GM21381 (cell line): ENCODE results near the gene MTUS2.

Experiments
- ATAC-seq: cut with Tn5 transposase; IDR thresholded peaks from one replicate; pipeline ENCODE4 v1.9.1; 2021; ENCODE audit warnings: mild to moderate bottlenecking, moderate library complexity; ENCODE audit not compliant: unreplicated experiment

MTUS2 gene

DNA sequence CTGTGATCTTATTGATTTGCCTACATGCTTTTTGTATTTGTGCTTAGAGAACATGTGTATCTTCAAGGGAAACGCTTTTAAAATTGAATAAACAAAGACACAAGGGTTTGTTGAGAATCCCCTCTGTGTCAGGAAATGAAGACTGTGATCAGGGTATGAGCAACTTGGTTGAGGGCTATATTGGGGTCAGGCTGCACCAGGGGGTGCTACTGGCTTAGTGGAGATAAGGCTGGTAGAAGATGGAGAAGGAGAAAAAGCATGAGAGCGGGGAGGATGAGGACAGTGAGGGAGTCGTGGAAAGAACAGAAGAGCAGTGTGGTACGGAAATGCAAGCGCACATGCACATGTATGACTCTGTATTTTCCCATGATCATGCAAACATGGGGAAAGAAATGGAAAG lies 201.6 kb downstream of the MTUS2 start:
- no peak for ATAC-seq

DNA sequence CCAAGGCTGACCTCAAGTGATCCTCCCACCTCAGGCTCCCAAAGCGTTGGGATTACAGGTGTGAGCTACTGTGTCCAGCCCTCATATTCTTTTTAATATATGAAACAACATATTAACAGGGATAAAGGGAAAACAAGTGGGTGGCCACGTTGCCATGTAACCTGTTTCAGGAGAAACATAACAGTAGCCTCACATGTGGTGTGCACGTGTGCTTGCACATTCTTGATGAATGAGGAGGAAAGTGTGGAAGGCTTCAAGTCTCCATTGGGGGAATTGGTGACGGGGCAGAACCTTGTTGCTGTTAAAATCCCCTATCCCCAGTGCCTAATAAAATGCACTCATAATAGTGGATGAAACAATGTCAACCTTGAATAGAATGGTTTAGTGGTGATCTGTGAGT lies 202.3 kb downstream of the MTUS2 start:
- no peak for ATAC-seq

DNA sequence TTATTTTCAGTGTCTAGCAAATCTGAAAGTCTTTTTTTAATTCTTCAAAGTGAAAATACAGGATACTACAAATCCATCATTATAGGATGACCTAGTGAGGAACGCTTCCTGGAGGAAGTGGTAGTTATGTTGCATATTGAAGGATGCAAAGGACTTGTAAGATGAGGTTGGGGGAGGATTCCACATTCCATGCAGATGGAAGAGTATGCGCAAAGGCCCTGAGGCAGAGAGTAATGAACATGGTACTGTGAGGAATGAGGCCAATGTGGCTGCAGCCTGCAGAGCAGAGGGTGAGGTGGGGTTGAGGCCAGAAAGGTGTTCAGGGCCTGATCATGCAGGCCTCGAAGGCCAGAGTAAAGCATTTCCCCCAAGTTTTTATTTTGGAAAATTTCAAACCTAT lies 202.8 kb downstream of the MTUS2 start:
- no peak for ATAC-seq

DNA sequence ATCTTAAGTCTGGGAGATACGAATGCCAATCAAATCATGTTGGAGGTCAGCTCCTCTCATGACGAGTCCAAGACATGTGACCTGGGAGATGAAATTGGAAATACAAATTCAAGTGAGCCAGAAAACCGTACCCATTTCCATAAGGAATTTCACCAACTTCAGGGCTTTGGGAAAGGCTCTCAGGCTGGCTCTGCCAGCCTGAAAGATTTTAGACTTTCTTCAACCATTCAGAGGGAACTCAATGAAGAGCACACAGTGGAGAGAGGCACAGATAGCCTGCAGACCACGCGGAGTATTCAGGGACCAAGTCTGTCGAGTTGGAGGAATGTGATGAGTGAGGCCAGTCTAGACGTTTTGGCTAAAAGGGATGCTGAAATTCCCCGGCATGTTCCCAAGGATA lies 204.6 kb downstream of the MTUS2 start:
- ATAC-seq, result no peak

DNA sequence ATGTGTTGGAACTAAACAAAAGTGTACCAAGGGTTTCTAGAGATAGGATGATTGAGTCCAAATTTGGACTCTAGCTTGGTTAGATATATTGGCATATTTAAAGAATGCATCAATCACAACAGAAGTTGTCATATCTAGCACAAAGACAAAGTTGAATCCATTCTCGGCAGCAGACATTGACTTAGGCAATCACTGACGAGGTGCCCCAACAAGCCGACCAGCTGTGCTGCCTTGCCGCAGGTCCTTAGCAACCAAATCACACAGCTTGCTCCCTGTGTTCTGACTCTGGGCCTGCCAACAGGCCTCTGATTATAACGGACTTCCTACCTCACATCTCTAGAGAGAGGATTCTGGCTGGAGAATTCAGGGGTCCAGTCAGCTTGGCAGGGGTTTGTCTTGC lies 208.7 kb downstream of the MTUS2 start:
- no peak for ATAC-seq

DNA sequence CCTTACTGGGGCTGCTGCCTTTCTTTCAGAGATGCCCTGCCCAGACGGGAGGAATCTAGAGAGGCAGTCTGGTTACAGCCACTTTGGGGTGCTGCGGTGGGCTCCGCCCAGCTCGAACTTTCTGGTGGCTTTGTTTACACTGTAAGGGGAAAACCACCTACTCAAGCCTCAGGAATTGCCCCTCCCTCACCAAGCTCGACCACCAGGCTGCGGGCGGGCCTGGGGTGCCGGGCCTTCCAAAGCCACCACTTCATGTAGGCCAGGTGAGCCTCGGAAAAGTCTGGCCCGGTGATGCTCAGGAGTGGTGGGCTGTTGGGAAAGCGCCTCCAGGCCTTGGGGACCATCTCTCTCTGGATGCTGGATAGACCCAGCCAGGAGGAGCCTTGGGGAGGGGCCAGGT lies 218.6 kb downstream of the MTUS2 start:
- ATAC-seq, result no peak

DNA sequence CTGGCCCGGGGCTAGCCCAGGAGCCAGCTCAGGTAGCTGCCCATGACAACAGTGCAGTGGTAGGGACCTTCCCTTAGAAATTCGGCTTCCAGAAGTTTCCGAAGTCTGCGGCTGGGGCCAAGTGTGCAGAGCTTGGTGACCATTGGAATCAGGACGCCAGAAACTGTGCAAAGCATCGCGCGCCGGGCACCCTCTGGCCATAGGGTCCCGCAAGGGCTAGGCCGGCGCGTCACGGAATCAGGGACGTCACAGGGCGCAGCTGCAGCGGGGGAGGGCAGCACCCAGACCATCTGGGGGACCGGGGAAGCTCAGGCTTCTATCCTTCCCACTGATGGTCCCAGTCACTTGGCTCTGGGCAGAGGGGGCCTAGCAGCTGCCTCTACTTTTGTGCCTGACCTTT lies 219.1 kb downstream of the MTUS2 start:
- ATAC-seq, result no peak

DNA sequence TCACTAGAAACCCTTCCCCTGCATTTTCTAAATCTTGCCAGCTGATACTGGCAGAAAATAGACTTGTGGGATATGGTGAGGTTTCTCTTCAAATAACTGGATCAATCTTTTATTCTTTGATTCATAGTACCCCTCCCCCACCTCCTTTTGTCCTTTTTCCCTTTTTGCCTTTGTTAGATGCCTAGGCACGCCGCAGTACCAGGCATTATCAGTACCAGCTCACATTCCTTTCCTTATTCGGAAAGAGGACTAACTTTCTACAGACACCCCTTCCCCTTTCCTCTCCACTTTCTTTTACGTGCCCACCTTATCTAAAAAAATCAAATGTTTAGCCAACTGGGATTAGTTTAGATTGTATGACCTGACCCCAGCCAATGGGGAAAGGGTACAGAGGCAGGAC lies 226.4 kb downstream of the MTUS2 start:
- no peak for ATAC-seq

DNA sequence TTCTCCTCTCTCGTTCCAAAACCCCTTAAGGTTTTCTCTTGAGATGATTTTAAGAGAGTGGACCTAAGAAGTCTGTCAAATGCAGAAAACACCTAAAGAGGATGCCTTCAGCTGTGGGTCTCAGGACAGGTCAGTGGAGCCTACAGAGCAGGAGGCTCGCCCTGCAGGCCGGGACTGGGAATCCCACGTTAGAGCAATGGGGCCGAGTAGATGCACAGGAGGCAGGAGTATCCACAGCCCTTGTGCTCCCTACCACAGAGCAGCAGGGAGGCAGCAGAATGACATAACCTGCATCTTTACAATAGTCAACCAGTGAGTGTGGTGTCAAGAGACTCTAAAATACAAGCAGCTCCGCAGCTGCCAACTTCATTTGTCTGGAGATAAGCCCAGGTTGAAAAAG lies 229.4 kb downstream of the MTUS2 start:
- ATAC-seq, result no peak

DNA sequence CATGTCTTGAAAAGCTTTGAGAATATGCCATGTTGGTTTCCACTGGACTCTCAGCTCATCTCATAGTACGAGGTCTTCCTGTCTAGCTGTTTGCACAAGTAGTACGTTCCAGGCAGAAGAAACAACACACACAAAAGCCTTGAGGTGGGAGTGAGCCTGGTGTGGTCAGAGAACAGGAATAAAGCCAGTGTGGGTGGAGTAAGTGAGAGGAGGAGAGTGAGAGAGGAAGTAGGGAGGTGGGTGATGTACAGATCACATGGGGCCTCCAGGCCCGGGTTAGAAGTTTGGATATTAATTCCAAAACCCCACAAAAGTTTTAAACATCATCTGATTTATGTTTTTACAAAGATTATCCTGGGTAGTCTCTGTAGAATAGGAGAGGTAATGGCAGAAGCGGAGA lies 230.6 kb downstream of the MTUS2 start:
- ATAC-seq, result no peak

DNA sequence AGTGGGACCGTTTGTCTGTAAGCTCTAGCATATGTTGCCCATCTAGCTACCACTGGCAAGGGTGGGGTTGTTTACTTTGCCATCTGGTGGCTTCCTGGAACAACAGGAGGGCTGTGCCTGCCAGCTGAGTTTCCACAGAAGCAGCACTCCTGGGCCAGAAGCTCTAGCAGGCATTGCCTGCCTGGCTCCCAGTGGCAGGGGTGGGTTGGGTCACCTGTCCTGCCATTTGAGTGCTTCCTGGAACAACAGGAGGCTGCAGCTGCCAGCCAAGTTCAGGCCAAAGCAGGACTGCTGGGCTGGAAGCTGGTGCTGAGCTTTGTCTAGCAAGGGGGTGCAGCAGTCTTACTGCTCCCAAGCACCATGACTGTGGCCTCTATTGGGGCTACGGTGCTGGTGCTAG lies 239.7 kb downstream of the MTUS2 start:
- ATAC-seq, result no peak

DNA sequence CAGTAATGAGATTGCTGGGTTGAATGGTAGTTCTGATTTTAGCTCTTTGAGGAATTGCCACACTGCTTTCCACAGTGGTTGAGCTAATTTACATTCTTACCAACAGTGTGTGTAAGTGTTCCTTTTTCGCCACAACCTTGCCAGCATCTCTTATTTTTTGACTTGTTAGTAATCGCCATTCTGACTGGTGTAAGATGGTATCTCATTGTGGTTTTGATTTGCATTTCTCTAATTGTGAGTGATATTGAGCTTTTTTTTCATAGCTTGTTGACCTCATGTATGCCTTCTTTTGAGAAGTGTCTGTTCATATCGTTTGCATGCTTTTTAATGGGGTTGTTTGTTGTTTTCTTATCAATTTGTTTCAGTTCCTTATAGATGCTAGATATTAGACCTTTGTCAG lies 245.0 kb downstream of the MTUS2 start:
- ATAC-seq, result no peak

DNA sequence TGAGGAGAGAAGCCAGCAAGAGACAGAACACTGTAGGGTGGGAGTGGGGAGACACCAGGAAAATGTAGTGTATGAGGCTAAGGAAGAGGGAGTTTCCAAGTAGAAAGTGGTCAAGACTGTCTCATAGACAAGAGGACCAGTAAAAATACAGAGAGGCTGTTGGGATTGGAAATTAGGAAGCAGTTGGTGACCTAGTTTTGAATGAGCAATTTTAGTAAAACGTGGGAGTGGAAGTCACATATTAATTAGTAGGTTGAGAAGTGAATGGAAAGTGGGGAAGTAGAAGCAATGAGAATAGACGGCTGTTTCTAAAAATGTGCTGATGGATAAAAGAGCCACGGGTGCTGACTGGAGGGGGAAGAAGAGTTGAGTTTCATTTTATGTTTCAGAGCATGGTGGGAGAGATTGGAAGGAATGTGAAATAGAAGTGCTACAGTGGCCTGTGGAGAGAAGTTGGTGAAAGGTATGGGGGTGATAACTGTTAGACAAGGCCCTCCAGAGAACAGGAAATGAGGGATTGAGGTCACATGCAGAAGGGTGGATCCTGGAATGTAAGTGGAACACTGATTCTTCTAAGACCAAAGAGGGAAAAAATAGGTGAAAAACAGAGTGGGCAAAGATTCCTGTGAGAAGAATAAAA lies 247.3 kb downstream of the MTUS2 start:
- ATAC-seq, result no peak

DNA sequence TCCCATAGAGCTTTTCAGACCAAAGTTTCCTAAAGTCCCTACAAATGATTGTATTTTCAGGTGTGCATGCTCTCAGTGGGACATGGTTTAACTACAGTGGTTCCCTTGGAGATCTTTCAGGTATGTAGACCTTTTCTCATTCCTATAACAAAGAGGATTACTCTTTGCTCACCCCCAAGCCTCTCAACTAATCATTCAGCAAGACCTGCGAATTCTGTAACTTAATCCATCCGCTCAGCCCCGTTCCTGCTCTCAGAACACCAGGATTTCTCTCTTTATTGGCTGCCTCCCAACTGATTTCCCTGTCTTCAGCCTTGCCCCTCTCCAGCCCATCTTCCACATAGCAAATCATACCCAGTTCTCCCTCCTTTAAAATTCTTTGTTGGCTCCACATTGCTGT lies 253.6 kb downstream of the MTUS2 start:
- no peak for ATAC-seq

DNA sequence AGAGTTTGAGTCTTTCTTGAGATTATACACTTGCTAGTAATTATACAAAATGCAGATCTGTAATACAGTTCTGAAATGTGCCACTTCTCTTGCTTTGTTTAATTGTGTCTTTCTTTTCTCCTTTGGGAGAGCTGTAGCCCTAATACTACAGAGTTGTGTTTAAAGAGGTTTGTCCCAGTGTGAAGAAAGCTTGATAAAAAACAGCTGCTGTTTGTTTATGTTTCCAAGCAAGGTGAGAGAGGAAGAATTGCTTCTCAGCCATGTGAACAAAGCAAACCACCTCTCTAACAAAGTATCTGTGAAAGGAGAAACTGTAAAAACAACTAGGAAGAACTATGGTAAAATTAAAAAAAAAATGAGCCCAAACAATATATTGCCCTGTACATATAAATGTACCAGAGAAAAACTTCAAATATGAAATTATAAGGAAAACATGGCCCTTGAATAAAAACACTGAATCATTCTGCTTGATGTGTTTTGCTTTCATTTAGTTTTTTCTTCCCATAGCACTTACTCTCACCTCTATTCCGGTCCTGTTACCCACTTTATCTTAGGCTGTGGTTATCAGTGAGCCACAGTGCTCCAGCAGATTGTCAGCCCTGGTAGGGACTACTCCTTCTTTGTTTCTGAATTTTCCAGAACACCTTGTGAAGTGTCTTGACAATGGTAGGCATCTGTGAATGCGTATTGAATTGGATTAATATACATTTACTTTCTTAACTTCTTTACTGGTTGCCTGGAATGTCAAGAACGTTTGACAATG lies 257.1 kb downstream of the MTUS2 start:
- ATAC-seq, result no peak

DNA sequence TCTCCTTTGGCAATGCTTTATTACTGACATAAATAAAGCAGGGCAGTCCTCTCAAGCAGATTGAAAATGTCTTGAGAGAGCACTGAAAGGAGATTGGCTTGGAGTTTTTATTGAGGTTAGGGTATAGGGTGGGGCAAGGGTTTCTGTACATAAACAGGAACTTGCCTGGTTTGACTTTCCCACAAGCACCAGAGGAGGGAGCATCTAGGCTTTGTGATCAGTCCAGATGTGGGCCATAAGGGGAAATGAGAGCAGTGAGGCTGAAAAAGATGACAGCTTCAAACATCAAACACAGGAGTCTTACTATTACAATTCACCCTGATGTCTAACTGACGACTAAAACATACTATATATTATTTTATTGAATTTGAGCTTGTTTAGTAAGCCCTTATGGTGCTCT lies 260.9 kb downstream of the MTUS2 start:
- ATAC-seq, result no peak

DNA sequence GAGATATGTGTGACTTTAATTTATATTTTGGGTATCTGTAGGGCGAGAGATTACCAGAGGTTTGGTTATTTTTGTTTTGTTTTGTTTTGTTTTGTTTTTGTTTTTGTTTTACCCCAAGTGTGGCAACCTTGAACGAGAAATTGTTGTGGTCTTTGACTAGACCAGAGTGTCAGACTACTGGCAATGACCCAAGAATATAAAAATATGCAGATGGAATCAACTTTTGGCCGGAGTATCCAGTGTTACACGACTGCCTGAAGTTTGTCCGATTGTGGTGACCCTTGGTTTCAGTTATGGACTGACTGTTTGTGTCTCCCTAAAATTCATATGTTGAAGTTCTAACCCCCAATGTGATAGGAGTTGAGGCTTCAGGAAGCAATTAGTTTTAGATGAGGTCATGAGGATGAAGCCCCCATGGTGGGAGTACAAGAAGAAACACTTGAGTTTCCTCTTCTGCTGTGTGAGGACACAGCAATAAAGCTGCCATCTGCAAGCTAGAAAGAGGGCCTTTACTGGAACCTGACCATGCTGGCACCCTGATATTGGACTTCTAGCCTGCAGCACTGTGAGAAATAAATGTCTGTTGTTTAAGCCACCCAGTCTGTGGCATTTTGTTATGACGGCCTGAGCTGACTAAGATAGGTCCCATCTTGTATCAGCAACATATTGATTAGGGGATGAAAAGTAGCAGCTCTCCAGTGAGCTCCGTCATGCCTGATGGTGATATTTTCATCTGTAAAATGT lies 261.7 kb downstream of the MTUS2 start:
- no peak for ATAC-seq

DNA sequence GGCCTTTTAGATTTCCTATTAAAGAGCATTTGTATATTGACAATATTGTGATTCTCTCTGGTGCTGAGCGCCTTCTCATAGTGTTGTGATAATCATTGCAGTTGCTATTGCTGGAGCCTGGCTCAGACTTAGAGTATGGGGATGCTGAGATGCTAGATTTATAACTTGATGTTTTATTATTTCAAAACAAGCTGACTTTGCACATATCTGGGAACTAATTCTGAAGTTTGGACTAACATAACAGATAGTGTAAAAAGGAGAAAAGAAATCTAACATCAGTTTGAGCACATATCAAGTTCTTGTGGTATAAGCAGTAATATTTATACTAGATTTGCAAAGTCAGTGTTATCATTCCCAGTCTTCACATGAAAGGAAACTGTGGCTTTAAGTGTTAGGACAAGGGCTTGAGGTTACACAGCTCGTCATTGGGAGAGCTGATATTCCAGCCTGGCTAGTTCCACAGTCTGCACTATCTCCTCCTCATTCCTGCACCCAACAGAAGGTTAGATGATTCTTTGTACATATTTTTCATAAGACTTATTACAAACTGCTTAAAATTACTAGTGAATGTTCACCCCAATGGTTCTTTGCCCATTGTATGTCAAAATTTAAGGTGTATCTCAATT lies 279.8 kb downstream of the MTUS2 start:
- ATAC-seq, result no peak

DNA sequence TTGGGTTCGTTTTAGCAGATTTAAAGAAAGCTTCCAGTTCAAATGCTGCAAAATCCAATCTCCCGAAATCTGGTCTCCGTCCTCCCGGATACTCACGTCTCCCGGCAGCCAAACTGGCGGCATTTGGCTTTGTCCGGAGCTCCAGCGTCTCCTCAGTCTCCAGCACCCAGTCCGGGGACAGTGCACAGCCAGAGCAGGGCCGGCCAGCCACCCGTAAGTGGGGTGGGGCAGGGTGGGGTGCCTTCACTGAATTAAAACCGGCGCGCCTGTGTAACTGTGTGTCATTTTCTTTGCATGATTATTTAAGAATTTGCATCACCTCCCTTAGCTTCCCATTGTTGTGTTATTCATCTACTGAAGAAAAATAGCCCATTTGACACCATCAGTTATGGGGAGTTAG lies 280.6 kb downstream of the MTUS2 start:
- ATAC-seq, result no peak

DNA sequence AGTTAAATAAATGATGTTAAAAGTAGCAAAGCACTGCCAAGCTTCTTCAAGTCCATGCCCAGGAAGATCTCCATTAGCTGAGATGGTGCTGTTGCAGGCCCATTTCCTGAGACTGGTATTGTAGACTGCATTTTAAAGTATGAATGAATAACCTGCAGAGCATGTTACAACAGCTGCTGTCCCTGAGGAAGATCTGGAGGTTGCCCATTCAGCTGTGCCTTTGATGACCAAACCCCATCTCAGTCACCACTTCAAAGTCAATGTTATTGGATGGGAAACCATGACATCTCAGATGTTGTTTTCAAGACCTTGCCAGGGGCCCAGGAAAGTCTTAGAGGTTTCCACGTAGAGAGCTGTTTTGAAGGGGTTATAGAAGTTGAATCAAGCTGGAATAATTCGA lies 281.3 kb downstream of the MTUS2 start:
- ATAC-seq, result no peak

DNA sequence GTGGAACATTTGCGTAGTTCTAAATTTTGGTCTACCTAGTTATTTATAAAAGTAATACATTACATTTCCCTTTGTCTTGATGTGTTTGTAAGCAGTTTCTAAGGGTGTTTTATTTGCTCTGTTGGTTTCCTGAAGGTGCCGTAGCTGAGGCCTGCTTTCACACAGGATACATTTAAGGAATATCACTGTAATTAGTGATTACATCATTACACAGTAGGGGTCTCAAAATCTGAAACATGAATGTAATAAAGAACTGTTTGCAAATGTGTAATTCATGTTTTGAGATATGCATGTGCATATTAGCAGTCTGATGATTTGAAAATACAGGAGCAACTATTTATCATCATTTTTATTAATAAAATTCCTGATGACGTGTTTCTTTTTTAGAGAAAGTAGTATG lies 281.8 kb downstream of the MTUS2 start:
- ATAC-seq, result no peak
